BJ (cell line): ENCODE results near the gene EYA2. TPM values are rescaled to one million over a fixed set of nuclear protein-coding genes. Genes with fewer than 3 reads are reported as not detected.

Experiments
- CTCF ChIA-PET: fragments of 350-600 bp; formaldehyde crosslinking; extraction: SDS; loops from one replicate; lab custom pipeline; 2021; ENCODE audit warnings: antibody characterized with exemption, inconsistent platforms; lab: Yijun Ruan, JAX
- POLR2A ChIA-PET: fragments of 300-600 bp; sonication (Branson Sonifier 250); formaldehyde crosslinking; extraction: SDS; loops from one replicate; lab custom pipeline; 2021; ENCODE audit warnings: antibody characterized with exemption; lab: Charles Lee
- DNase-seq: peaks from one replicate; pipeline ENCODE4 v3.0.0-alpha.2; 2011; ENCODE audit warnings: low read depth
- H3K27me3 ChIP-seq: 2 replicates; pipeline ENCODE4 v1.6.0; 2011; ENCODE audit warnings: low read length; ENCODE audit not compliant: control insufficient read depth, insufficient read depth
- H3K36me3 ChIP-seq: 2 replicates; pipeline ENCODE4 v1.5.1; 2011; ENCODE audit warnings: low read length; ENCODE audit not compliant: control insufficient read depth, insufficient read depth
- H3K4me3 ChIP-seq: 2 replicates; pipeline ENCODE4 v1.5.1; 2011; ENCODE audit warnings: low read depth, mild to moderate bottlenecking, control low read depth, low read length
- polyA plus RNA-seq: library from polyadenylated mRNA; depleted of rRNA; stranded (reverse); fragments of >200 nt; gene quantifications from 2 replicates; pipeline ENCODE4 v1.2.3, GENCODE V29; 2011
- TF ChIP-seq, protein P1 (sequence below): IDR thresholded peaks from 2 replicates; pipeline ENCODE4 v1.5.1; 2011; ENCODE audit warnings: low read depth, mild to moderate bottlenecking, control low read depth, inconsistent platforms, low read length, moderate library complexity; ENCODE audit not compliant: insufficient read depth

EYA2 gene
- polyA plus RNA-seq, 1 experiment = 1.5 TPM

DNA sequence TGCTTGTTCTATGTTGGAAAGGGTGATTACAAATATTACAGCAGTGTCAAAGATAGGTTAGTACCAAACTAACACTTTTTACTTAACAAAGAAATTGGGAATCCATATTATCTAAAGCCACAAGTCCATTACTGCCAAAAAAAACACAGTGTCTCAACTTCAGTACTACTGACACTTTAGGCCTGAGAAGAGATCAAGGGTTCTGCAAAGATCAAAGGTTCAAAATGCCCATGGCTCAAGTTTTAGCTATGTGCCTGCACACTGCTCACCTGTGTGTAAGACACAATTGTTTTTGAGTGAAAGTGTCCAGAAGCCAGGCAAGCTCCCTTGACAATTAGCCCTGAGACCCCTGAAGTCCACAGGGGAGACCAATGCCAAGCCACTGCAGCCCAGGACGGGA, 329.3 kb downstream of the EYA2 start:
- H3K27me3 ChIP-seq = no peaks in the 10 kb centered on the region
- TF ChIP-seq, protein P1, sequence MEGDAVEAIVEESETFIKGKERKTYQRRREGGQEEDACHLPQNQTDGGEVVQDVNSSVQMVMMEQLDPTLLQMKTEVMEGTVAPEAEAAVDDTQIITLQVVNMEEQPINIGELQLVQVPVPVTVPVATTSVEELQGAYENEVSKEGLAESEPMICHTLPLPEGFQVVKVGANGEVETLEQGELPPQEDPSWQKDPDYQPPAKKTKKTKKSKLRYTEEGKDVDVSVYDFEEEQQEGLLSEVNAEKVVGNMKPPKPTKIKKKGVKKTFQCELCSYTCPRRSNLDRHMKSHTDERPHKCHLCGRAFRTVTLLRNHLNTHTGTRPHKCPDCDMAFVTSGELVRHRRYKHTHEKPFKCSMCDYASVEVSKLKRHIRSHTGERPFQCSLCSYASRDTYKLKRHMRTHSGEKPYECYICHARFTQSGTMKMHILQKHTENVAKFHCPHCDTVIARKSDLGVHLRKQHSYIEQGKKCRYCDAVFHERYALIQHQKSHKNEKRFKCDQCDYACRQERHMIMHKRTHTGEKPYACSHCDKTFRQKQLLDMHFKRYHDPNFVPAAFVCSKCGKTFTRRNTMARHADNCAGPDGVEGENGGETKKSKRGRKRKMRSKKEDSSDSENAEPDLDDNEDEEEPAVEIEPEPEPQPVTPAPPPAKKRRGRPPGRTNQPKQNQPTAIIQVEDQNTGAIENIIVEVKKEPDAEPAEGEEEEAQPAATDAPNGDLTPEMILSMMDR = no peak
- POLR2A ChIA-PET = no interaction called here
- DNase-seq = no peak
- CTCF ChIA-PET = interaction anchor here (0.6 to 0.9 kb wide), 2 partner anchors 160 to 465 kb away, joined by 3 read pairs; no protein-coding TSS in a partner anchor
- H3K36me3 ChIP-seq = peaks cover 21% of the 10 kb centered on the region
- H3K4me3 ChIP-seq = no peak overlapping the region

DNA sequence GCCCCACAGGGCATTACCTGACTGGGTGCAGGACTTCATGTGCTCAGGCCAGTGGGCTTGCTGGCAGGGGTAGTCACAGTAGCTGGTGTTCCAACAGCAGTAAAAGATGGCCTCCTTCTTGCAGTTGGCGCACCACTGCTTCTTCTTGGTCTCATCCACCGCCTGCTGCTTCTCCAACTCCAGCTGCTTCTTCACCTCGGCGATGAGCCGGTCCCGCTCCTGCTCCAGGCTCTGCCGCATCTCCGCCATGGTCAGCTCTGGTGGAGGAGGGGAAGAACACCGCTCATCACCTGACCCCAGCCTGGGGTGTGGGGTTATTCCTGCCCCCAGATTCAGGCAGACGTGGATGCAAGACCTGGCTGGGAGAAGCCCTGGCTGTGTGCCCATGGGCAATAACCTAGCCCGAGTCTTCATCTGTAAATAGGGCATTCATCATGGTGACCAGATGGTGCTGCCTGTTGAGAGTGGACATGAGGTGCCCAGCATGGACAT, 329.7 kb downstream of the EYA2 start:
- Histone ChIP-seq H3K27me3 (no peaks in the 10 kb centered on the region), H3K4me3 (no peak overlapping the region), H3K36me3 (peaks cover 24% of the 10 kb centered on the region)
- DNase-seq = no peak
- TF ChIP-seq, protein P1 = no peak
- ChIA-PET CTCF (interaction anchor here (0.6 to 0.9 kb wide), 2 partner anchors 160 to 466 kb away, joined by 3 read pairs; no protein-coding TSS in a partner anchor), POLR2A (no interaction called here)

DNA sequence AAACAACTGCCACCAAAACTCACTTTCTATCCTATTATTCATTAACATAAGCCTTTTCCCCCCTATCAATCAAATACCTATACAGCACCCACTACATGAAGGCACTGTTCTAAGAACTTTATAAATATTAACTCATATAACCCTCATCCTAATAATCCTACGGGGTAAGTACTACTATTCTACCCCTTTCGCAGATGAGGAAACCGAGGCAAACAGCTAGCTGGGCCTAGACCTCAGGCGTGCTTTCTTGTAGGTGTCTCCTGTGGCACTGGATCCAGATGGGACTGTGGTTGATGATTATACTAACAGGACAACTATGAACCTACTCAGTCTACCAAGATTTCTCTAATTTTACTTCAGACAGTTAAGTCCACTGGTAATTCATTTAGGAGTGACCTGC, 330.2 kb downstream of the EYA2 start:
- H3K27me3 ChIP-seq = no peaks in the 10 kb centered on the region
- H3K4me3 ChIP-seq = no peak overlapping the region
- peaks cover 24% of the 10 kb centered on the region for H3K36me3 ChIP-seq
- POLR2A ChIA-PET = no interaction called here
- CTCF ChIA-PET = interaction anchor here (0.9 to 4.7 kb wide), 2 partner anchors 19 to 159 kb away, joined by 3 to 20 read pairs; no protein-coding TSS in a partner anchor
- TF ChIP-seq, protein P1 = no peak
- no peak for DNase-seq

DNA sequence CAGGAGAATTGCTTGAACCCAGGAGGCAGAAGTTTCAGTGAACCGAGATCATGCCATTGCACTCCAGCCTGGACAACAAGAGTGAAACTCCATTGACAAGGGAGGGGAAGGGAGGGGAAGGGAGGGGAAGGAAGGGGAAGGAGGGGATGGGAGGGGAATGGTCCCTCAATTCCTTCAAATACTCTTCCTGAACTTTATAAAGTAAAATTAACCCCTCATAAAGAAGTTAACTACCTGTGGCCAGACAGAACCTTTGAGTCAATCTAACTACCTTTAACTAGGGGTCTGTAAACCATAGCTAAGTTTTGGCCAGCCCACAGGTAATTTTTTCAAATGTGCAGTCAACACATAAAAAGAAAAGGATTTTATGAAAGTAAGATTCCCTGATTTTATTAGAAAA, 330.8 kb downstream of the EYA2 start:
- H3K36me3 ChIP-seq = peaks cover 21% of the 10 kb centered on the region
- no peak for DNase-seq
- no peak overlapping the region for H3K4me3 ChIP-seq
- ChIA-PET POLR2A (no interaction called here), CTCF (interaction anchor here (4.7 kb wide), 1 partner anchor 19 kb away, joined by 20 read pairs; no protein-coding TSS in a partner anchor)
- H3K27me3 ChIP-seq = no peaks in the 10 kb centered on the region
- TF ChIP-seq, protein P1 = no peak

DNA sequence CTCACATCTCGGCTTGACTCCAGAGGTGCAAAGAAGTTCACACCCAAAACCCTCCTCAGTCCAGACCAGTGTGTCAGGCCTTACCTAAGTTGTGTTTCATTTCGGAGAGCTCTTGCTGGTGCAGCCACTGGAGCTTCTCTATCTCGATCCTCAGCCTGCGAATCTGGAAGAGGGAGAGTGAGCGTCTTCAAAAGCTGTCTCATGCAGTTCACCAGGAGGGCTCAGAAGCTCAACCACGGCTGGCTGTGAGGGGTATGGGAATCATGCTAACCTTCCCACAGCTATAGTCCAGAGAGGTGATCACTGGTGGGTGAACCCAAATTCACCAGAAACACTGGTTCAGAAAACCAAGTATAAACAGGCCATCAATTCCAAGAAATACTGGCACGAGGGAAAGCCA, 332.5 kb downstream of the EYA2 start:
- POLR2A ChIA-PET = no interaction called here
- CTCF ChIA-PET = interaction anchor here (0.8 to 4.7 kb wide), 3 partner anchors 14 to 157 kb away, joined by 3 to 20 read pairs (median 4); no protein-coding TSS in a partner anchor
- TF ChIP-seq, protein P1 = no peak
- no peaks in the 10 kb centered on the region for H3K27me3 ChIP-seq
- H3K4me3 ChIP-seq = no peak overlapping the region
- DNase-seq = no peak
- H3K36me3 ChIP-seq = peaks cover 18% of the 10 kb centered on the region
